Kasumi-1 (cell line): ENCODE measurements around the gene WDTC1.

Experiments
- DNase-seq, 2 experiments: peaks; one replicate each; lab custom pipeline; 2025; lab: John Stamatoyannopoulos, UW

The WDTC1 gene

GRCh38 chr1:27301582-27302199 is 67.3 kb downstream of the WDTC1 start:
- DNase-seq, result no peak

- no peak for DNase-seq
These were observed 68.2 kb downstream of the WDTC1 start for GRCh38 chr1:27302612-27303011.

- no peak for DNase-seq
These were observed 69.1 kb downstream of the WDTC1 start for GRCh38 chr1:27303509-27303908.

DNA sequence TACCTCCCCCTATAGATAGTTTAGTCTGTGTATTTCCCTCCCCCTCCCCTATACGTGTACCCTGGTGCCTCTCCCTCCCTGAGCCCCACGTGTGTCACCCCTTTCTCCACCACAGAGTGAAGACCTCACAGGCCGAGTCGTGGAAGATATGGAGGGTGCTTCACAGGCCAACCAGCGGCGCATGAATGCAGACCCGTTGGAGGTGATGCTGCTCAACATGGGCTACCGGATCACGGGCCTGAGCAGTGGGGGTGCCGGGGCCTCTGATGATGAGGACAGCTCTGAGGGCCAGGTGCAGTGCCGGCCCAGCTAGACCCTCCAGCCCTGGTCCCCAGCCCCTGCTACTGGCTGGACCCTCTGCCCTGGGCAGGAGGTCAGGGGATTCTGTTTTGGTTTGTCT is 71.6 kb downstream of the WDTC1 start:
- DNase-seq, result no peak

GRCh38 chr1:27306892-27307761 is 72.7 kb downstream of the WDTC1 start:
- no peak for DNase-seq

DNA sequence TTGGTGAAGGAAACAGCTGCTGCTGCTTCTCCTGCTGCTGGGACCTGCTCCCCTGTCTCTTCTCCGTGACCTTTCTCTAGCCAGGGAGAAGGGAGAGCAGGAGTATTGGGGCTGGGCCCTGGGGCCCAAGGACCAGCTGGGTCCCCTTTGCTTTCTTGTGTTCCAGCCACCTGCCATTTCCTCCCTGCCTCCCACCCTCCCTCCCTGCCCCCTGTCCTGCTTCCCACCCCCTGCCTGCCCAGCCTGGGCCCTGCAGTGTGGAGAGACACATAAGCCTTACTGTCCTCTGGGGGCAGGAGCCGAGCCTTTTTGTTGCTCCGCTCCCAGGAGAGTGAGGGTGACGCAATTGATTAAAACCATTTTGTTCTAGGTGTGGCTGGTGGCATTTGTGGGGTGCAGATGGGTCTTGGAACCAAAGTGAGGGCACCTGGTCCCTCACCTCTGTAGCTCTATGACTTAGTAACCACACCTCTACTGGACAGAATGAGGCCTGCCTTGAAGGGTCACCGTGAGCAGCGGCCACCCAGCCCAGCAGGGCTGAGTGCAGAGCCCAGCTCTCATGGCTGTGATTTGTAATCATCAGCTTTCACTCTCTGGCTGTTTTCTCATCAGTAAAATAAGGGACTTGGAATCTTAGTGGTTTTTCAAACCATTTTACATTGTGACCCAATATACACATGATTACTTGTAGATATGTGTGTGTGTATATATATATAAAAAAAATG is 73.6 kb downstream of the WDTC1 start:
- DNase-seq, result no peak

DNA sequence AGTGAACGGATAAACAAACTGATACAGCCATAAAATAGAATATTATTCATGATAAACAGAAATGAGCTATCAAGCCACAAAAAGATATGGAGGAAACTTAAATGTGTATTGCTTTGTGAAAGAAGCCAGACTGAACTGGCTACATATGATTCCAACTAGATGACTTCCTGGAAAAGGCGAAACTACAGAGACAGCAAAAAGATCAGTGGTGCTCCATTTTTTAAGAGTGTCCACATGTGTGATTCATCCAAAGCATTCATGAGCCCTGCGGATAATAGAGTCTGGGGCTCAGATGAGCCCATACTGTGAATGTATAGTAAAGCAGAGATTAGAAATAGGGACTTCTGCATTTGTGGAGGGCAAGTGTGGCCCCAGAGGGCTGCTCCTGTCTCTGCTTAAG is 79.7 kb downstream of the WDTC1 start:
- DNase-seq, result no peak

- no peak for DNase-seq
These were observed 80.3 kb downstream of the WDTC1 start for GRCh38 chr1:27314737-27315136.

GRCh38 chr1:27316860-27317259 is 82.4 kb downstream of the WDTC1 start:
- no peak for DNase-seq

DNA sequence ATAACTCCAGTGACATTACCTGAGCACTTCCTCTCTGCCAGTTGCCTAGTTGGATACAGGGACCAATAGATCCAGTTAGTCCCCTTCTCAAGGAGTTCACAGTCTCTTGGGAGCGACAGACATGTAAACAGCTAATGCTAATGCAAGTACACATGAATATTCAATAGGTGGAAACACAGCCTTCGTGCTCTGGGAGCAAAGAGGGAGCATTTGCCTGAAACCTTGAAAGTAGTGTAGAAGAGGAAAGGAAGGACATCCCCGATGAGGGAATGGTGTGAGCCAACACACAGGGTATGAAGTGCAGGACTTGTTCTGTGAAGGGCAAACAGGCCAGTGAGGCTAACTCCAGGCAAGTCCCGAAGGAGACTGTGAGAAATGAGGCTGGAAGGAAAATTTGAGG is 83.7 kb downstream of the WDTC1 start:
- no peak for DNase-seq

- DNase-seq, result no peak
These were observed 84.2 kb downstream of the WDTC1 start for GRCh38 chr1:27318596-27318995.

DNA sequence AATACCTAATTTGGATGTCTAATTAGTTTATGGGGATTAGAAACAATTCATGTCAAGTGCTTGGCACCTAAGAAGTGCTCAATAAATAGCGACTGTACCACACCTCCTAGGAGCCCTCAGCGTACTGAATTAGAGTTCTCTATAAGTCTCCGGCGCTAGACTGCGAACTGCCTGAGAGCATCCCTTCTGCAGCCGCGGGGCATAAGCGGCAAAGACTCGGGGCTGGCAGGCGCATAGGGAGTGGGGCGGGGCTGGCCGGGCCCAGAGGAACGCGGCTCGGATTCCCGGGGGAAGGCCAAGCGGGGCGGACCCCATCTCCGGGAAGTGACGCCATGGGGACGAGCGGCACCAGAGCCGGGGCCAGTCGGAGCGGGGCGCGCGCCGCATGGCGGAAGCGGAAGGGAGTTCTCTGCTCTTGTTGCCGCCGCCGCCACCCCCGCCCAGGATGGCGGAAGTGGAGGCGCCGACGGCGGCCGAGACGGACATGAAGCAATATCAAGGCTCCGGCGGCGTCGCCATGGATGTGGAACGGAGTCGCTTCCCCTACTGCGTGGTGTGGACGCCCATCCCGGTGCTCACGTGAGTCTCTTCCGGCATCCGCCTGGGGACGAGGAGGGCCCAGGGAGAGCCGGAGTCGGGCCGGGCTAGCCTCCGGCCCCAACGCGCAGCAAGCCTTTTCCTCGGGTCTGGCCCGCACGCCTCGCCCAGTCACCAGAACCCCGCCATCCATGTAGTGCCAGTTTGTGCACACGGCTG is 87.6 kb downstream of the WDTC1 start, which contains the start of gene TMEM222:
Gene TMEM222, plus strand, starts transcription at position 351 of the 756 bp plus-strand sequence. Its CDS starts 35 bp downstream, at position 386.
- DNase-seq, result peak; percentile 97

- DNase-seq, result no peak
These were observed 88.3 kb downstream of the WDTC1 start for GRCh38 chr1:27322569-27323240.

DNA sequence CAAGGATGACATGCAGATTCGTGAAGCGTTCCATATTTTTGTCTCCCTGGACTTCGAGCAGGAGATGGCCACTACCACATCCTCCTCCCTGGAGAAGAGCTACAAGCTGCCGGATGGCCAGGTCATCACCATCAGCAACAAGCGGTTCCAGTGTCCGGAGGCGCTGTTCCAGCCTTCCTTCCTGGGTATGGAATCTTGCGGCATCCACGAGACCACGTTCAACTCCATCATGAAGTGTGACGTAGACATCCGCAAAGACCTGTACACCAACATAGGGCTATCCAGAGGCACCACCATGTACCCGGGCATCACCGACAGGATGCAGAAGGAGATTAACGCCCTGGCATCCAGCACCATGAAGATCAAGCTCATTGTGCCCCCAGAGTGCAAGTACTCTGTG is 90.9 kb downstream of the WDTC1 start:
- no peak for DNase-seq

- no peak for DNase-seq
These were observed 93.5 kb downstream of the WDTC1 start for GRCh38 chr1:27327964-27328363.

DNA sequence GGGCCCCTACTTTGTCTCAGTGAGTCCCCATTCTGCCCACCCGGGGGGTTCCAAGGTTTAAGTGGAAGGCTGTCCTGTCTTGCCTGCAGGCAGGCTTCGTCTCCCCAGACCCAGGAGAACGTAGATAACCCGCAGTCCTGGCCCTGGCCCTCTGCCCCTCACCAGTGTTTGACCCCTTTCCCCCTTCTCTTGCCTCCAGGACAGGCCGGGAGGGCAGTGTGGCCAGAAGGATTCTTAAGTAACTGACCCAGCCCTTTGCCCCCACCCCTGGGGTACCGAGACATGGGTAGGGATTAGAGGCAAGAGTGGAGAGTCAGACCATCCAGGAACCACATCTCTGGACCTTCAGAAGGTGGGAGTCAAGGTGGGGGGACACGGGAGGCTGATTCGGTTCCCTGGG is 96.4 kb downstream of the WDTC1 start:
- DNase-seq, result no peak

- no peak for DNase-seq
These were observed 97.0 kb downstream of the WDTC1 start for GRCh38 chr1:27331426-27331825.

- DNase-seq, result no peak
These were observed 97.5 kb downstream of the WDTC1 start for GRCh38 chr1:27331922-27332321.

GRCh38 chr1:27332536-27333281 is 98.3 kb downstream of the WDTC1 start:
- DNase-seq, result peak; percentile 39 to 56

DNA sequence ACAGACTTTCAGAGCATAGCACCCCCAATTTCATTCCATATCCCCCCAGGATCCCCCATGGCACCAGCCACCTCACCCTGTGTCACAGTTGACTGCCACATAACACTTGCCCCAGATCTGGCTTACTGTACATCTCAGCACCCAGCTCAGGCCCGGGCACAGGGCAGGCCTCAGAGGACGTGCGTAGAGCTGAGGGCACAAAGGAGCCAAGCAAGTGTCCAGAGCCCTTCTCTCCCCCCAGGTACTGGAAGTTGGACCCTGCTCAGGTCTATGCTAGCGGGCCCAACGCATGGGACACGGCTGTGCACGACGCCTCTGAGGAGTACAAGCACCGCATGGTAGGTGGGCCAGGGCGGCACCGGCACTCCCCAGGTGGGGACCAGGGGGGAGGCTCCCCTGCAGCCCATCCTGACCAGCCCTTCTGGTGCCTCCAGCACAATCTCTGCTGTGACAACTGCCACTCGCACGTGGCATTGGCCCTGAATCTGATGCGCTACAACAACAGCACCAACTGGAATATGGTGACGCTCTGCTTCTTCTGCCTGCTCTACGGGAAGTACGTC is 99.4 kb downstream of the WDTC1 start:
- no peak for DNase-seq
